DOHH2 (cell line): ENCODE measurements around the gene CEP295NL.

Experiments used
- EZH2phosphoT487 ChIP-seq: fragments of 200-600 bp; sonication (generic); IDR thresholded peaks from 2 replicates; pipeline ENCODE4 v1.6.1; 2017; ENCODE audit warnings: borderline replicate concordance, mild to moderate bottlenecking, antibody characterized with exemption, low read length, moderate library complexity, mixed read lengths
- TF ChIP-seq, protein P1 (sequence below): fragments of 200-600 bp; sonication (generic); IDR thresholded peaks from one replicate; pipeline ENCODE4 v1.5.1; 2014; ENCODE audit warnings: antibody characterized with exemption, mild to moderate bottlenecking, low read depth, low read length; ENCODE audit not compliant: poor library complexity, severe bottlenecking

- TF ChIP-seq, protein P1, sequence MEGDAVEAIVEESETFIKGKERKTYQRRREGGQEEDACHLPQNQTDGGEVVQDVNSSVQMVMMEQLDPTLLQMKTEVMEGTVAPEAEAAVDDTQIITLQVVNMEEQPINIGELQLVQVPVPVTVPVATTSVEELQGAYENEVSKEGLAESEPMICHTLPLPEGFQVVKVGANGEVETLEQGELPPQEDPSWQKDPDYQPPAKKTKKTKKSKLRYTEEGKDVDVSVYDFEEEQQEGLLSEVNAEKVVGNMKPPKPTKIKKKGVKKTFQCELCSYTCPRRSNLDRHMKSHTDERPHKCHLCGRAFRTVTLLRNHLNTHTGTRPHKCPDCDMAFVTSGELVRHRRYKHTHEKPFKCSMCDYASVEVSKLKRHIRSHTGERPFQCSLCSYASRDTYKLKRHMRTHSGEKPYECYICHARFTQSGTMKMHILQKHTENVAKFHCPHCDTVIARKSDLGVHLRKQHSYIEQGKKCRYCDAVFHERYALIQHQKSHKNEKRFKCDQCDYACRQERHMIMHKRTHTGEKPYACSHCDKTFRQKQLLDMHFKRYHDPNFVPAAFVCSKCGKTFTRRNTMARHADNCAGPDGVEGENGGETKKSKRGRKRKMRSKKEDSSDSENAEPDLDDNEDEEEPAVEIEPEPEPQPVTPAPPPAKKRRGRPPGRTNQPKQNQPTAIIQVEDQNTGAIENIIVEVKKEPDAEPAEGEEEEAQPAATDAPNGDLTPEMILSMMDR = no peak
- TF ChIP-seq EZH2phosphoT487 = no peak
Measured at GRCh38 chr17:78900816-78901215, 2.2 kb downstream of the CEP295NL start.
